LNCAP (cell line): ENCODE data around the gene HSD17B13.

Experiments used
- TF ChIP-seq, protein P1 (sequence below): fragments of 450-650 bp; IDR thresholded peaks from 2 replicates; pipeline ENCODE4 v1.5.1; 2017; ENCODE audit warnings: mild to moderate bottlenecking

The HSD17B13 gene

DNA sequence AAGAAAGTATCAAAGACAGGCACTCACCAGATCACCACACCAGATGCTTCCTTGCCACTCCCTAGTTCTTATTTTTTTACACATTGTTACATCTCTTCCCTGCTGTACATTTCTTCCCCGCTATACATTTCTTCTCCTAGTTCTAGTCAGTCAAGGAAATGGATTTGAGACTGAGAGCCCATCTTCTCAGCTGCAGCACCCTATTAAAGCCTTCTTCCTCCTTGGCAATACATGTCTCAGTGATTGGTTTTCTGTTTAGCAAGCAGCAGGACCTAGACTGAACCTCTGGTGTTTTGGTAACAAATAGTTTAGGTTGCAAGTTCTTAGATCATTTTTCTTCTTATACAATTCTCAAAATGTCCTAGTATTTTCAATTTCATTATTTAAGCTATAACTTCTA lies 66.9 kb downstream of the HSD17B13 start:
- TF ChIP-seq, protein P1, sequence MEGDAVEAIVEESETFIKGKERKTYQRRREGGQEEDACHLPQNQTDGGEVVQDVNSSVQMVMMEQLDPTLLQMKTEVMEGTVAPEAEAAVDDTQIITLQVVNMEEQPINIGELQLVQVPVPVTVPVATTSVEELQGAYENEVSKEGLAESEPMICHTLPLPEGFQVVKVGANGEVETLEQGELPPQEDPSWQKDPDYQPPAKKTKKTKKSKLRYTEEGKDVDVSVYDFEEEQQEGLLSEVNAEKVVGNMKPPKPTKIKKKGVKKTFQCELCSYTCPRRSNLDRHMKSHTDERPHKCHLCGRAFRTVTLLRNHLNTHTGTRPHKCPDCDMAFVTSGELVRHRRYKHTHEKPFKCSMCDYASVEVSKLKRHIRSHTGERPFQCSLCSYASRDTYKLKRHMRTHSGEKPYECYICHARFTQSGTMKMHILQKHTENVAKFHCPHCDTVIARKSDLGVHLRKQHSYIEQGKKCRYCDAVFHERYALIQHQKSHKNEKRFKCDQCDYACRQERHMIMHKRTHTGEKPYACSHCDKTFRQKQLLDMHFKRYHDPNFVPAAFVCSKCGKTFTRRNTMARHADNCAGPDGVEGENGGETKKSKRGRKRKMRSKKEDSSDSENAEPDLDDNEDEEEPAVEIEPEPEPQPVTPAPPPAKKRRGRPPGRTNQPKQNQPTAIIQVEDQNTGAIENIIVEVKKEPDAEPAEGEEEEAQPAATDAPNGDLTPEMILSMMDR, result no peak
